Type B pancreatic cell (in vitro differentiated cells): ENCODE data around the gene ZPR1. TPM values are rescaled to one million over a fixed set of nuclear protein-coding genes. Genes with fewer than 3 reads are reported as not detected.

Source experiments
- DNase-seq: peaks from one replicate; pipeline ENCODE4 v3.0.0; 2021; ENCODE audit warnings: mixed read lengths; ENCODE audit not compliant: unreplicated experiment; ENCODE audit errors: extremely low spot score
- H3K27ac Mint-ChIP-seq: 2 replicates; pipeline ENCODE4 v1.8.0; 2021; ENCODE audit warnings: mild to moderate bottlenecking, mixed read lengths
- H3K27me3 Mint-ChIP-seq: 2 replicates; pipeline ENCODE4 v1.8.0; 2021; ENCODE audit warnings: mixed read lengths
- H3K36me3 Mint-ChIP-seq: 2 replicates; pipeline ENCODE4 v1.8.0; 2021; ENCODE audit warnings: mixed read lengths
- H3K4me1 Mint-ChIP-seq: one replicate; pipeline ENCODE4 v1.8.0; 2021; ENCODE audit warnings: mixed read lengths; ENCODE audit not compliant: unreplicated experiment
- H3K4me3 Mint-ChIP-seq: 2 replicates; pipeline ENCODE4 v1.8.0; 2021; ENCODE audit warnings: mild to moderate bottlenecking, mixed read lengths
- H3K9me3 Mint-ChIP-seq: 2 replicates; pipeline ENCODE4 v1.8.0; 2021; ENCODE audit warnings: mixed read lengths
- CTCF ChIP-seq: fragments of 200-600 bp; sonication (generic); conservative IDR thresholded peaks from 2 replicates; pipeline ENCODE4 v1.5.0; 2021; ENCODE audit warnings: antibody characterized with exemption, mild to moderate bottlenecking
- total RNA-seq: library from RNA; stranded (reverse); gene quantifications from 2 replicates; pipeline ENCODE4 v1.2.1, GENCODE V29; 2021; ENCODE audit warnings: low replicate concordance

Gene ZPR1
- total RNA-seq, 1 donor from 2014 or later, result 41.2 TPM

- Mint-ChIP-seq H3K36me3 (no peaks in the 10 kb centered on the region), H3K27ac (peak overlapping the region; percentile 31), H3K4me1 (peaks cover 5% of the 10 kb centered on the region), H3K4me3 (peak overlapping the region; percentile 25), H3K27me3 (peaks cover 6% of the 10 kb centered on the region), H3K9me3 (no peaks in the 10 kb centered on the region)
- DNase-seq, result no peak
- TF ChIP-seq CTCF, result no peak
Measured at GRCh38 chr11:116833816-116834534, 46.2 kb upstream of the ZPR1 start.

- Mint-ChIP-seq H3K36me3 (no peaks in the 10 kb centered on the region), H3K27ac (peak overlapping the region; percentile 46), H3K4me1 (peaks cover 6% of the 10 kb centered on the region), H3K9me3 (no peaks in the 10 kb centered on the region), H3K4me3 (no peak overlapping the region), H3K27me3 (peaks cover 6% of the 10 kb centered on the region)
- no peak for TF ChIP-seq CTCF
- DNase-seq, result no peak
Measured at GRCh38 chr11:116833491-116833815, 45.6 kb upstream of the ZPR1 start.

GRCh38 chr11:116832350-116833290 lies 44.8 kb upstream of the ZPR1 start:
- no peaks in the 10 kb centered on the region for H3K9me3 Mint-ChIP-seq
- H3K4me3 Mint-ChIP-seq, result peak overlapping the region; percentile 14
- peak overlapping the region; percentile 46 for H3K27ac Mint-ChIP-seq
- no peak for TF ChIP-seq CTCF
- peaks cover 11% of the 10 kb centered on the region for H3K4me1 Mint-ChIP-seq
- DNase-seq, result no peak
- H3K36me3 Mint-ChIP-seq, result no peaks in the 10 kb centered on the region
- peaks cover 6% of the 10 kb centered on the region for H3K27me3 Mint-ChIP-seq

- Mint-ChIP-seq H3K36me3 (no peaks in the 10 kb centered on the region), H3K4me1 (peaks cover 11% of the 10 kb centered on the region), H3K9me3 (no peaks in the 10 kb centered on the region), H3K27ac (no peak overlapping the region), H3K4me3 (peak overlapping the region; percentile 14), H3K27me3 (peaks cover 6% of the 10 kb centered on the region)
- no peak for DNase-seq
- TF ChIP-seq CTCF, result no peak
Measured at GRCh38 chr11:116831790-116832349, 44.0 kb upstream of the ZPR1 start.

- Mint-ChIP-seq H3K4me1 (peaks cover 12% of the 10 kb centered on the region), H3K27me3 (peaks cover 6% of the 10 kb centered on the region), H3K4me3 (no peak overlapping the region), H3K9me3 (no peaks in the 10 kb centered on the region), H3K27ac (no peak overlapping the region), H3K36me3 (no peaks in the 10 kb centered on the region)
- DNase-seq, result no peak
- TF ChIP-seq CTCF, result no peak
Measured at GRCh38 chr11:116830184-116830912, 42.5 kb upstream of the ZPR1 start.
